DMS53 (cell line): ENCODE data around the gene MVB12B.
"Not testable (repeated sequence)": the region's sequence is repeated elsewhere in the genome, so short reads cannot be mapped to it uniquely, and the experiment has no call there.

Experiments used
- DNase-seq: peaks from one replicate; lab custom pipeline; 2025; lab: John Stamatoyannopoulos, UW

Gene MVB12B

DNA sequence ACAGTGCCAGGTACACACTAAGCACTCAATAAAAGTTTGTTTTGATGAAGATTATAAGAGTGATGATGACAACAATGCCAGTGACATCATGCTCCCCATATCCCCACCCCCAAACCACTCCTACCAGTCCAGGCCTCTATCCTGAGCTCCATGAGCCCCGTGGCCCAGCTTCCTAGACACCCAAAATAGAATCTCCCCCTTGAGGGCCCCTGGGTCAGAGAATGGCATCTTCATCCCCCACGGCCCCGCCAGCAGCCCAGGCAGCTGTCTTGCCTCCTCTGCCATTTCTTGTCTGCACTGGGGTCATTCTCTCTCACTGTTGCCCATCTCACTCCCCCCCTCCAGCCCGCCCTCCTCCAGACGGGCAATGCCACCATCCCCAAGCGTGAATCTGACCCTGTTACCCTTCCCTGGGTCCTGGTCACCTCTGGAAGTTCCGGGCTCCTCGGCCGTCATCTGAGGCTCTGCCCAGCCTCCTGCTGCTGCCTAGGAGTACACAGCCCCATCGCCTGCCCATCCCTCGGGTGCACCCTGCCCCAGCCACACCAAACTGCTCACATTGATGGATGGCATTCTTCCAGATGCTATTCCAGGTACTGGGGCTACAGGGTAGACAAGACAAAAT is 210.3 kb downstream of the MVB12B start:
- DNase-seq: no peak

DNA sequence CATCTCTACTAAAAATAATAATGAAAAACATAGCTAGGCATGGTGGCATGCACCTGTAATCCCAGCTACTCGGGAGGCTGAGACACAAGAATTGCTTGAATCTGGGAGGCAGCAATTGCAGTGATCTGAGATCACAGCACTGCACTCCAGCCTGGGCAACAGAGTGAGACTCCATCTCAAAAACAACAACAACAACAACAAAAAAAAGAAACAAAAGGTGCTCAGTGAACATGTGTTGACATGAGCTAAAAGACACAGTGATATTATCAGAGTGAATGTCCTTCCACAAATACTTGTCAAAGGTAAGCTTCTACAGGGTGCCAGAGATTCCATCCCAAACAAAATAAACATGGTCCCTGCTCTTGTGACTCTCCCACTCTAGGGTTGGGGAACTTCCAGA is 211.9 kb downstream of the MVB12B start:
- DNase-seq: no peak

DNA sequence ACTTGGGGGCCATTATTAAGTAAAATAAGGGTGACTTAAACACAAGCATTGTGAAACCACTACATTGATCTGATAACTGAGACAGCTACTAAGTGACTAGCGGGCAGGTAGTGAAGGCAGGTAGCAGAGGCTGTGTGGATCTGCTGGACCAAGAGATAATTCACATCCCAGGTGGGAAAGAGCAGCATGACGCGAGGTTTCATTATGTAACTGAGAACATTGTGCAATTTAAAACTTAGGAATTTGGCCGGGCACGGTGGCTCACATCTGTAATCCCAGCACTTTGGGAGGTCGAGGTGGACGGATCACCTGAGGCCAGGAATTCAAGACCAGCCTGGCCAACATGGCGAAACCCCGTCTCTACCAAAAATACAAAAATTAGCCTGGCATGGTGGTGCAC is 213.8 kb downstream of the MVB12B start:
- DNase-seq: not testable (repeated sequence)

DNA sequence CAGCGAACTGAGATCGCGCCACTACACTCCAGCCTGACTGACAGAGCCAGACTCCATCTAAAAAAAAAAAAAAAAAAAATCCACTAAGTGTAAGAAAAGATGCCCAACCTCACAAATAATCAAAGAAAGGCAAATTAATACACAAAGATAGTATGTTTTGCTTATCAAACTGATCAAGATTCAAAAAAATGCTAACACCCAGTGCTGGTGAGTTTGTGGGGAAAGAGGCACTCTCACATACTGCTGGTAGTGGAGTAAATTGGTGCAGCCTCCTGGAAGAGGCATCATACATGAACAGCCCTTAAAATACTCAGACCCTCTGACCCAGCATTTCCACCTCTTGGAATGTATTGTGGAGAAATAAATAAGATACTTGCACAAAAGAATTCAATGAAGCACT is 216.9 kb downstream of the MVB12B start:
- DNase-seq: no peak

DNA sequence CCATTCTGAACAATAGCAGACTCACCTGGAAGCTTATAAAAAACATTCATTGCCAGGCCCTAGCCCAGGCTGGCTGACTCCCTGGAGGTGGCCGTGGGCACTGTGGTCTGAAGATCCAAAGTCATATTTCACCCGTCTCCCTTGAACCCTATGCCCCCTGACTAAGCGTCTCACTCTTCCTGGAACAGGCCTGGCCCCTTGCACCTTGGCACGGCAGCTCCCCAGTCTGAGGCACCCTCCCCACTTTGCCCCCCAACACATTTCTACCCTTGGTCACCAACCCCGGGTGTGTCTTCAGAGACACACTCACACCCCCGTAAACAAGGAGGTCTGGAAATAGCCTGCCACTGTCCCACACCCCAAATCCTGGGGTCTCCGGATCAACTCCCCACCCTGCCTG is 218.5 kb downstream of the MVB12B start:
- DNase-seq: no peak

DNA sequence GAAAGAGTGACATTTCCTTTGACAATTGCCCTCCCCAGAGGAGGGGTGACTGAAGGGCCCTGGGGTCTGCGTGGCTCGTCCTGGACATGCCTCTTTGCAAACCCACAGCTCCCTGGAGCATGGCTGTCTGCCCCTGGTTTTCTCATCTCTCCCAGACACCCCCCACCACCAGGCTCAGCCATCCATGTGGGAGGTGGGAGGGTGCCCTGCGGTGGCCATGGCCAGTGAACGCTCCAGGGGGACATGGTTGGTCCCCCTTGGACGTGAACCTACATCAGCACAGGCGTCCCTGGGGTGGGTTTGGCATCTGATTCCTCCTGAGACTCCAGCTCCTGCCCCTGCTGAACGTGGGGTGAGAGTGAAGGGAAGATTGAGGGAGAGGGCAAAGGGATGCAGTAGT is 219.4 kb downstream of the MVB12B start:
- DNase-seq: no peak

DNA sequence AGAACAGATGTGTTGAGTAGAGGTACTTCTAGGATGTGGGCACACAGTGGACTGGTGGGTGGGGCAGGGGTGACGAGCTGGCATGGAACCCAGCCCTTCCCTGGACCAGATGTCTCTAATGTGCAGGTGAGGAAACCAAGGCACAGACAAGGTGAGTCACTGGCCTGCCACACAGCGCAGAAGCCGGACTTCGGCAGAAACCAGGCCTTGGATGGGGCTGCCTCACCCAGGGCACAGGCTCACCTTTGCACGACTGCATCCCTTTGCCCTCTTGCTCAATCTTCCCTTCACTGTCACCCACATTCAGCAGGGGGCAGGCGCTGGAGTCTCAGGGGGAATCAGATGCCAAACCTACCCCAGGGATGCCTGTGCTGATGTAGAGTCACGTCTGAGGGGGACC is 221.7 kb downstream of the MVB12B start:
- no peak for DNase-seq

DNA sequence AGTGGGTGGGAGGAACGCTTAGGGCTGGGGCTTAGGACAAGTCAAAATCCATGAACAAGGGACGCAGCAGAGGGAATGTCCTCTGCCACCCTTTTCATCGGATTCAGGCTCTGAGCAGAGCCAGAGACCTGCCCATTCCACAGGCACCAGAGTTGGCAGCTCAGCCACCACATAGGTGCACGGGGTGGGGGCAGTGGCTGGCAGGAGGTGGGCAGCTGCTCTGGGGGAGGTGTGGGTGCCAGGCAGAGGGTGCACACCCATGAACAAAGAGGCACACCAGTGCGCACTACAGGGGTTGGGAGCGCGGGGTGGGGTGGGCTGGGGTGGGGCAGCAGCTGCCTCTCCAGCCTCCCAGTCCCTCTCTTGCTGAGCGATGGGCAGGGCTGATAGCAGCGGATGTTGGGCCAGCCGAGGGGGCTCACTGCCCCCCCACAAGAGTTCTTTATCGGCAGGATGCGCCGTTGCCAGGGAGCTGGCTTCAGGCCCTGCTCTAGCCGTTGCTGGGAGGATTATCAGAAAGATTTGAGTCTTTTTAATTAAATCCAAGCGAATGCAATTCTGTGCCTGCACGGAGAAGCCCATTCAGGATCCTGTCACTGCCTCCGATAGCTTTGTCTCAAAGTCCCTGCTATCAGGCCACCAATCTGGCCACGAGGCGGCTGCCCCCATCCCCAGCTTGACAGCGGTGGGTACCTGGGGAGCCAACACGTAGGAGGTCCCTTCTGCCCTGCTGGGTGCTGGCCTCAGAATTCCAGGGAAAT is 222.8 kb downstream of the MVB12B start:
- DNase-seq: no peak

DNA sequence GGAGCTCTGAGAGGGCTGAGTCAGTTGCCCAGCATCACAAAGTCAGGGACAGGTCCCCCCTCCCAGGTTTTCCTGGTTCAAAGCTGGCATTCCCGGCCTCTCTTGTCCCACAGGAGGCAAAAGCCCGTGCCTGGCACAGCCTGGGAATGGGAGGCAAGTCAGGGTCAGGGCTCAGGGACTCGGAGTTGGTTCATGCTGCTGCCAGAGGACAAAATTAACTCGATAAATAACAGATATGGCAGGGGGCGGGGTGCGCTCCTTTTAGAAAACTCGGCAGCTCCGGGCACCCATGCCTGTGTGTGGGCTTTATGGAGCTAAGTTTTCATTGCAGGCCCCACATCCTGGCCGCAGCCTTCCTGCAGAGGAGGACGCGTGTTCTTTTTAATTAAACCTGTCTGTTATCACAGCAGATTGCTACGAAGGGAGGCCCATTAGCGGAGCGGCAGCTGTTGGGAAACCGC is 224.3 kb downstream of the MVB12B start:
- DNase-seq: no peak

DNA sequence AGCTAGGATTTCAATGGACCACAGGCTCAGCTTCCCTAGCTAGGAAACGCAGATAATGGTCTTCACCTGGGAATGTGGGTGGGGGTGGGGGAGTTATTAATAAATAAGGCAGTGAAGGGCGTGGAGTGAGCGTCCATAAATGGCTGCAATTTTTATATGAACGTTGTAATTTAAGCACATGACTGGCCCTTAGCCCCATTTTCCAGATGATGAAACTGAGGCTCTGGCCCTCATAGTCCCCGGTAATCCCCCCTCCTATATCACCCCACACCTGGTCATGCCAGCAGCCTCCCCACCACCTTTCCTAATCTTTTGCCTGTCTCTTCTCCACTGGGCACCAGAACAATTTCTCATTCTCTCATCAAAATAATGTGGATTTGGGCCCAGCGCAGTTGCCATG is 225.2 kb downstream of the MVB12B start:
- DNase-seq: no peak

DNA sequence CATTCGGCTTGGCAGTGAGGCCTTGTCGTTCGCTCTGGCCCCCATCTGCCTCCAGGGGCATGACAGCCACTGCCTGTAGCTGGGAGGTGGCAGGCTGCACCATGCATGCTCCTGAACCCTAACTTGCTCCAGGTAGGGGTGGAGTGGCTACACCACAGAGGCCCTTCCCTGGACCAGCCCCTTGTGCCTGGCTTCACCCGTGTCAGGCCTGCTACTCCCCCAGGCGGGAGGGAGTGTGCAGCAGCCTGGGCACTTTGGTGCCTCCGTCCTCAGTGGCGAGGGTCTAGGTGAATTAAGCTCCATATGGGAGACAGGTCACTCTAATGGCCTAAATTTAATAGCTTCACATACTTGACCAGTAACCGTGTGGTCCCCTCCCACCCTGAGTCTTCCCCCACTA is 227.7 kb downstream of the MVB12B start:
- no peak for DNase-seq

DNA sequence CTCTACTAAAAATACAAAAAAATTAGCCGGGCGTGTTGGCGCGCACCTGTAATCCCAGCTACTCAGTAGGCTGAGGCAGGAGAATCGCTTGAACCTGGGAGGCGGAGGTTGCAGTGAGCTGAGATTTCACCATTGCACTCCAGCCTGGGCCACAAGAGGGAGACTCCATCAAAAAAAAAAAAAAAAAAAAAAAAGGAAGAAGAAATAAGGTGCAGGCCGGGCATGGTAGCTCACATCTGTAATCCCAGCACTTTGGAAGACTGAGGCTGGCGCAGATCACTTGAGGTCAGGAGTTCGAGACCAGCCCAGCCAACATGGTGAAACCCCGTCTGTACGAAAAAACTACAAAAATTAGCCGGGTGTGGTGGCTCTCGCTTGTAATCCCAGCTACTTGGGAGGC is 228.8 kb downstream of the MVB12B start:
- not testable (repeated sequence) for DNase-seq
